Mammary epithelial cell (primary cell): ENCODE results near the gene AGAP1.

Experiments used
- EZH2 ChIP-seq: IDR thresholded peaks from 2 replicates; pipeline ENCODE4 v1.6.1; 2012; ENCODE audit warnings: low read length, inconsistent platforms, borderline replicate concordance
- TF ChIP-seq, protein P1 (sequence below), 2 donors: IDR thresholded peaks in 1 of 2; conservative IDR thresholded peaks in 1 of 2; 2 replicates each; pipeline ENCODE4 v1.5.1; 2011 to 2012; ENCODE audit warnings: inconsistent platforms in 2 of 2, low read length in 2 of 2, mild to moderate bottlenecking in 2 of 2, control low read depth in 1 of 2, low read depth in 1 of 2; ENCODE audit not compliant: insufficient read depth in 1 of 2; ENCODE audit errors: extremely low read depth in 1 of 2

GRCh38 chr2:235780401-235780800 is 286.6 kb downstream of the AGAP1 start:
- TF ChIP-seq EZH2, result no peak
- TF ChIP-seq, protein P1, sequence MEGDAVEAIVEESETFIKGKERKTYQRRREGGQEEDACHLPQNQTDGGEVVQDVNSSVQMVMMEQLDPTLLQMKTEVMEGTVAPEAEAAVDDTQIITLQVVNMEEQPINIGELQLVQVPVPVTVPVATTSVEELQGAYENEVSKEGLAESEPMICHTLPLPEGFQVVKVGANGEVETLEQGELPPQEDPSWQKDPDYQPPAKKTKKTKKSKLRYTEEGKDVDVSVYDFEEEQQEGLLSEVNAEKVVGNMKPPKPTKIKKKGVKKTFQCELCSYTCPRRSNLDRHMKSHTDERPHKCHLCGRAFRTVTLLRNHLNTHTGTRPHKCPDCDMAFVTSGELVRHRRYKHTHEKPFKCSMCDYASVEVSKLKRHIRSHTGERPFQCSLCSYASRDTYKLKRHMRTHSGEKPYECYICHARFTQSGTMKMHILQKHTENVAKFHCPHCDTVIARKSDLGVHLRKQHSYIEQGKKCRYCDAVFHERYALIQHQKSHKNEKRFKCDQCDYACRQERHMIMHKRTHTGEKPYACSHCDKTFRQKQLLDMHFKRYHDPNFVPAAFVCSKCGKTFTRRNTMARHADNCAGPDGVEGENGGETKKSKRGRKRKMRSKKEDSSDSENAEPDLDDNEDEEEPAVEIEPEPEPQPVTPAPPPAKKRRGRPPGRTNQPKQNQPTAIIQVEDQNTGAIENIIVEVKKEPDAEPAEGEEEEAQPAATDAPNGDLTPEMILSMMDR (conservative IDR thresholded peaks at IDR 0.05 in 1 of 2, IDR thresholded peaks at IDR 0.05 in 1 of 2; ENCODE audit: extremely low read depth in 1 of 2, insufficient read depth in 1 of 2, low read depth in 1 of 2, low read length in 2 of 2), result no peak
